OCI-LY3 (cell line): ENCODE data around the gene GKN2.

Experiments
- H2AFZ ChIP-seq: fragments of 200-600, 300-600 bp; shearing (Covaris generic); 2 replicates; pipeline ENCODE4 v1.6.0; 2014; ENCODE audit warnings: antibody characterized with exemption, low read depth, low read length
- H3K27ac ChIP-seq: fragments of 200-600, 300-600 bp; sonication (generic); 2 replicates; pipeline ENCODE4 v1.5.1; 2014; ENCODE audit warnings: mild to moderate bottlenecking, low read length, moderate library complexity, mixed read lengths
- H3K27me3 ChIP-seq: fragments of 200-600, 300-600 bp; sonication (generic); 2 replicates; pipeline ENCODE4 v1.6.1; 2014; ENCODE audit warnings: low read depth, low read length, mixed read lengths
- H3K36me3 ChIP-seq: fragments of 200-600, 300-600 bp; sonication (generic); replicated peaks from 2 replicates; pipeline ENCODE3; 2014; ENCODE audit warnings: low read depth, low read length, mixed read lengths
- H3K4me1 ChIP-seq: fragments of 300-600, 200-600 bp; sonication (generic); 2 replicates; pipeline ENCODE4 v1.6.1; 2014; ENCODE audit warnings: low read length, mixed read lengths
- H3K4me2 ChIP-seq: fragments of 200-600, 300-600 bp; sonication (generic); 2 replicates; pipeline ENCODE4 v1.6.1; 2014; ENCODE audit warnings: low read length, mixed read lengths
- H3K4me3 ChIP-seq: fragments of 300-600, 200-600 bp; sonication (generic); 2 replicates; pipeline ENCODE4 v1.5.1; 2014; ENCODE audit warnings: antibody characterized with exemption, mild to moderate bottlenecking, low read length, moderate library complexity
- H3K79me2 ChIP-seq: fragments of 300-600, 200-600 bp; shearing (Covaris generic); 2 replicates; pipeline ENCODE4 v1.6.1; 2014; ENCODE audit warnings: mild to moderate bottlenecking, low read length, mixed read lengths
- H3K9ac ChIP-seq: fragments of 300-600, 200-600 bp; shearing (Covaris generic); 2 replicates; pipeline ENCODE4 v1.6.0; 2014; ENCODE audit warnings: mild to moderate bottlenecking, low read length, moderate library complexity
- H3K9me3 ChIP-seq: fragments of 200-600, 300-600 bp; shearing (Covaris generic); 2 replicates; pipeline ENCODE4 v1.6.1; 2014; ENCODE audit warnings: low read length, mixed read lengths; ENCODE audit not compliant: insufficient read depth
- H4K20me1 ChIP-seq: fragments of 200-600, 300-600 bp; sonication (generic); 2 replicates; pipeline ENCODE4 v1.6.1; 2016; ENCODE audit warnings: low read length, mixed read lengths; ENCODE audit not compliant: insufficient read depth
- EZH2phosphoT487 ChIP-seq: fragments of 200-600 bp; shearing (Covaris generic); IDR thresholded peaks from 2 replicates; pipeline ENCODE4 v1.6.1; 2018; ENCODE audit warnings: antibody characterized with exemption, mixed run types, low read depth
- TF ChIP-seq, protein P1 (sequence below): fragments of 200-600, 300-600 bp; sonication (generic); IDR thresholded peaks from 2 replicates; pipeline ENCODE4 v1.5.1; 2014; ENCODE audit warnings: antibody characterized with exemption, low read length, low read depth

The GKN2 gene

DNA sequence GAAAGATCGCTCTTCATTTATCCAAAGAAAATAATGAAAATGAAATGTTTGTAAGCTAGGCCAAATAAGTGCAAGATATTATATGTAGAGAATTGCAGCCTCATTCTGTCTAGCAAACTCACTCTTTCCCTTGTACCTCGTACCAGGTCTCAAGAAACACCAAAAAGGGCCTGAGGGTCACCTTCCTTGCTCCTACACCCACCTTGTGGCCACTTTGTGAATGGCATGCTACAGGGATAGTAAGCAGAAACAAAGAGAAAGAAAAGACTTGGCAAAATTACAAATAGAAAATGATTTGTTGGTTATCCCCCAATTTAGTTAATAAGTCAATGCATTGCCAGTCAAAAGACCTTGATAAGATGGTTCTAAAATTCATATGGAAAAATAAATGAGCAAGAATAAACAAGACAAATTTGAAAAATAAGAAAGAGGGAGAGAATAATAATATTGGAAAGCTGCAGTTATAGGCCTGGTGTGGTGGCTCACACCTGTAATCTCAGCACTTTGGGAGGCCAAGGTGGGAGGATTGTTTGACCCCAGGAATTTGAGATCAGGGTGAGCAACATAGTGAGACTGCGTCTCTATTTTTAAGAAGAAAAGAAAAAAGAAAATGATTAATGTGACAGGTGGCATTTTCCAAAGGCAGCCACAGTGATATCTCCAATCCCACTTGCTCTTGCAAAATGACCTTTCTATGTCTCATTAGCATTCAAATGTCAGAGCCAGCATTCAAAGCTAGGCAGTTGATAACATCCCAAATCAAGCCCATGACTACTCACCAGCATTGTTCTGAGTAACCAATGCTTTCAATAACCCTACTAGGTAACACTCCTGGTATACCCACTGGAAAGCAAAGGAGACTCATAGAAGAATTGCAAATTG, 42.7 kb downstream of the GKN2 start:
- Histone ChIP-seq H3K4me2 (no peak overlapping the region), H3K27me3 (no peaks in the 10 kb centered on the region), H3K27ac (peak overlapping the region; percentile 97; the same call in 1 of the 2 replicates), H3K9ac (peak overlapping the region; percentile 96; the same call in 1 of the 2 replicates), H4K20me1 (no peaks in the 10 kb centered on the region), H3K9me3 (no peaks in the 10 kb centered on the region; the same call in 1 of the 2 replicates), H3K4me1 (peaks cover 63% of the 10 kb centered on the region), H3K79me2 (peaks cover 6% of the 10 kb centered on the region; the same call in 1 of the 2 replicates), H3K4me3 (no peak overlapping the region), H3K36me3 (no peaks in the 10 kb centered on the region), H2AFZ (no peak overlapping the region)
- TF ChIP-seq, protein P1, sequence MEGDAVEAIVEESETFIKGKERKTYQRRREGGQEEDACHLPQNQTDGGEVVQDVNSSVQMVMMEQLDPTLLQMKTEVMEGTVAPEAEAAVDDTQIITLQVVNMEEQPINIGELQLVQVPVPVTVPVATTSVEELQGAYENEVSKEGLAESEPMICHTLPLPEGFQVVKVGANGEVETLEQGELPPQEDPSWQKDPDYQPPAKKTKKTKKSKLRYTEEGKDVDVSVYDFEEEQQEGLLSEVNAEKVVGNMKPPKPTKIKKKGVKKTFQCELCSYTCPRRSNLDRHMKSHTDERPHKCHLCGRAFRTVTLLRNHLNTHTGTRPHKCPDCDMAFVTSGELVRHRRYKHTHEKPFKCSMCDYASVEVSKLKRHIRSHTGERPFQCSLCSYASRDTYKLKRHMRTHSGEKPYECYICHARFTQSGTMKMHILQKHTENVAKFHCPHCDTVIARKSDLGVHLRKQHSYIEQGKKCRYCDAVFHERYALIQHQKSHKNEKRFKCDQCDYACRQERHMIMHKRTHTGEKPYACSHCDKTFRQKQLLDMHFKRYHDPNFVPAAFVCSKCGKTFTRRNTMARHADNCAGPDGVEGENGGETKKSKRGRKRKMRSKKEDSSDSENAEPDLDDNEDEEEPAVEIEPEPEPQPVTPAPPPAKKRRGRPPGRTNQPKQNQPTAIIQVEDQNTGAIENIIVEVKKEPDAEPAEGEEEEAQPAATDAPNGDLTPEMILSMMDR = peak; percentile 92
- TF ChIP-seq EZH2phosphoT487 = no peak

DNA sequence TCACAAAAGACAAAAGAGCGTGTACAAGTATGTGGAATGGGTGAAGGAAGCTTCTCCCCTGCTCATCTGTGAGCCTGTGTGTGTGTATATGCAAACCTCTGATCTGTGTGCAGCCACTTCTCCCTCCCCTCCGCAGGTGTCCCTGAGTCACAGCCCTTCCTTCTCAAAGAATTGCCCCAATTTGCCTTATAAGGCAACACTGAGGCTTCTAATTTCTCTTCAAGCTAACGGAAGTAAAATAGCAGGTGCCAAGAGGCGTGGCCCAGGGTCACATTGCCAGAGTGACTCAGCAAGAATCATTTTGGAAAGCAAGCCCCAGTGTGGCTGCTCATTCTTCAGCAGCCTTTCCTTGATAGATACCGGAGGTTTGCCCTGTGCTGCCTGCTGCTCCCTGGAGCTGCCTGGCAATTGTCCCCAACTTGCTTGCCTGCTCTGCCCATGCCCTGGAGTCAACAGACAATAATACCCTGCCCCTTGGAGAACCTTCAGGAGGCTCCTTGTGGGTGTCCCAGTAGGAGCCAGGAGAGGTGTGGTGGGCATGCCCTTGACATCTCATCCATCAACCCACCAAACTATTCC, 44.2 kb downstream of the GKN2 start:
- Histone ChIP-seq H3K4me1 (peaks cover 63% of the 10 kb centered on the region), H4K20me1 (no peaks in the 10 kb centered on the region), H3K27ac (peak overlapping the region; percentile 97), H3K79me2 (peaks cover 6% of the 10 kb centered on the region; the same call in 1 of the 2 replicates), H3K4me3 (peak overlapping the region; percentile 46), H3K4me2 (peak overlapping the region; percentile 72), H3K36me3 (no peaks in the 10 kb centered on the region), H3K9ac (peak overlapping the region; percentile 96), H2AFZ (no peak overlapping the region), H3K9me3 (peaks cover 8% of the 10 kb centered on the region; the same call in 1 of the 2 replicates), H3K27me3 (no peaks in the 10 kb centered on the region)
- TF ChIP-seq, protein P1 = no peak
- no peak for TF ChIP-seq EZH2phosphoT487

DNA sequence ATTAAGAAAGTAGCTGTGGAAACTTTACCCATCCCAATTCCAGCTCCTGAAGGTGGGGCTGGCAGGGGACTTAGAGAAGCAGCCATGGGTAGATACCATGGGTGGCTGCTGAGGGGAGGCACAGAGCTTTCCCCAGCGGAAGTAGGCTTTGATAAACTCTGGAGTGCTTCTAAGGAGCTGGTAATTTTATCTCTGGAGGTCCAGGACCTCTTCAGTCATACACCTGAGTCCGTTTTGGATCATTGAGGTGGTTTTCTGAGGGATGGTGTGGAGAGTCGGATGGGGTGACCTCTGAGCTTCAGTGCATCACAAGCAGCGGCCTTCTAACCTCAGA, 44.8 kb downstream of the GKN2 start:
- Histone ChIP-seq H3K9ac (peak overlapping the region; percentile 91), H3K36me3 (no peaks in the 10 kb centered on the region), H3K4me1 (peaks cover 63% of the 10 kb centered on the region), H3K4me3 (peak overlapping the region; percentile 31; the same call in 1 of the 2 replicates), H4K20me1 (no peaks in the 10 kb centered on the region), H2AFZ (no peak overlapping the region), H3K4me2 (peak overlapping the region; percentile 67), H3K9me3 (peaks cover 13% of the 10 kb centered on the region; the same call in 1 of the 2 replicates), H3K27me3 (no peaks in the 10 kb centered on the region), H3K79me2 (peaks cover 6% of the 10 kb centered on the region; the same call in 1 of the 2 replicates), H3K27ac (peak overlapping the region; percentile 97)
- no peak for TF ChIP-seq EZH2phosphoT487
- TF ChIP-seq, protein P1 = no peak
